Liver (tissue), 3 donors: Measurements from ENCODE around the gene ETV6.

Experiments
- MAX ChIP-seq: IDR thresholded peaks from 2 replicates; pipeline ENCODE4 v1.6.1; 2016; ENCODE audit warnings: antibody characterized with exemption
- RXRA ChIP-seq, 2 donors: IDR thresholded peaks; 2 replicates each; pipeline ENCODE4 v1.6.1; 2017 to 2018; ENCODE audit warnings: antibody characterized with exemption in 2 of 2, mild to moderate bottlenecking in 1 of 2
- YY1 ChIP-seq: IDR thresholded peaks from 2 replicates; pipeline ENCODE4 v1.6.1; 2016; ENCODE audit warnings: antibody characterized with exemption, mild to moderate bottlenecking
- TF ChIP-seq, protein P1 (sequence below): fragments of 150-350 bp; IDR thresholded peaks from 2 replicates; pipeline ENCODE4 v1.5.1; 2017; ENCODE audit warnings: improper control_type of control experiment, low read depth, low read length; ENCODE audit not compliant: missing input control
- TF ChIP-seq, protein P2 (sequence below): IDR thresholded peaks from 2 replicates; pipeline ENCODE4 v1.6.1; 2016; ENCODE audit warnings: antibody characterized with exemption
- TF ChIP-seq, protein P3 (sequence below): IDR thresholded peaks from 2 replicates; pipeline ENCODE4 v1.6.1; 2016; ENCODE audit warnings: antibody characterized with exemption
- donor health status: healthy.
- donor health status: healthy.

GRCh38 chr12:11785712-11786111 lies 136.2 kb downstream of the ETV6 start:
- TF ChIP-seq, protein P1, sequence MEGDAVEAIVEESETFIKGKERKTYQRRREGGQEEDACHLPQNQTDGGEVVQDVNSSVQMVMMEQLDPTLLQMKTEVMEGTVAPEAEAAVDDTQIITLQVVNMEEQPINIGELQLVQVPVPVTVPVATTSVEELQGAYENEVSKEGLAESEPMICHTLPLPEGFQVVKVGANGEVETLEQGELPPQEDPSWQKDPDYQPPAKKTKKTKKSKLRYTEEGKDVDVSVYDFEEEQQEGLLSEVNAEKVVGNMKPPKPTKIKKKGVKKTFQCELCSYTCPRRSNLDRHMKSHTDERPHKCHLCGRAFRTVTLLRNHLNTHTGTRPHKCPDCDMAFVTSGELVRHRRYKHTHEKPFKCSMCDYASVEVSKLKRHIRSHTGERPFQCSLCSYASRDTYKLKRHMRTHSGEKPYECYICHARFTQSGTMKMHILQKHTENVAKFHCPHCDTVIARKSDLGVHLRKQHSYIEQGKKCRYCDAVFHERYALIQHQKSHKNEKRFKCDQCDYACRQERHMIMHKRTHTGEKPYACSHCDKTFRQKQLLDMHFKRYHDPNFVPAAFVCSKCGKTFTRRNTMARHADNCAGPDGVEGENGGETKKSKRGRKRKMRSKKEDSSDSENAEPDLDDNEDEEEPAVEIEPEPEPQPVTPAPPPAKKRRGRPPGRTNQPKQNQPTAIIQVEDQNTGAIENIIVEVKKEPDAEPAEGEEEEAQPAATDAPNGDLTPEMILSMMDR: no peak
- TF ChIP-seq MAX: peak; percentile 28
- TF ChIP-seq, protein P2, sequence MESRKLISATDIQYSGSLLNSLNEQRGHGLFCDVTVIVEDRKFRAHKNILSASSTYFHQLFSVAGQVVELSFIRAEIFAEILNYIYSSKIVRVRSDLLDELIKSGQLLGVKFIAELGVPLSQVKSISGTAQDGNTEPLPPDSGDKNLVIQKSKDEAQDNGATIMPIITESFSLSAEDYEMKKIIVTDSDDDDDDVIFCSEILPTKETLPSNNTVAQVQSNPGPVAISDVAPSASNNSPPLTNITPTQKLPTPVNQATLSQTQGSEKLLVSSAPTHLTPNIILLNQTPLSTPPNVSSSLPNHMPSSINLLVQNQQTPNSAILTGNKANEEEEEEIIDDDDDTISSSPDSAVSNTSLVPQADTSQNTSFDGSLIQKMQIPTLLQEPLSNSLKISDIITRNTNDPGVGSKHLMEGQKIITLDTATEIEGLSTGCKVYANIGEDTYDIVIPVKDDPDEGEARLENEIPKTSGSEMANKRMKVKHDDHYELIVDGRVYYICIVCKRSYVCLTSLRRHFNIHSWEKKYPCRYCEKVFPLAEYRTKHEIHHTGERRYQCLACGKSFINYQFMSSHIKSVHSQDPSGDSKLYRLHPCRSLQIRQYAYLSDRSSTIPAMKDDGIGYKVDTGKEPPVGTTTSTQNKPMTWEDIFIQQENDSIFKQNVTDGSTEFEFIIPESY: no peak
- peak in 1 of 2 donors; percentile 22 for TF ChIP-seq RXRA (IDR thresholded peaks at IDR 0.05)
- TF ChIP-seq YY1: peak; percentile 59
- TF ChIP-seq, protein P3, sequence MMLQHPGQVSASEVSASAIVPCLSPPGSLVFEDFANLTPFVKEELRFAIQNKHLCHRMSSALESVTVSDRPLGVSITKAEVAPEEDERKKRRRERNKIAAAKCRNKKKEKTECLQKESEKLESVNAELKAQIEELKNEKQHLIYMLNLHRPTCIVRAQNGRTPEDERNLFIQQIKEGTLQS: no peak
